SIG-M5 treated with dmso at 0.1 percent for 504 hours (cell line): ENCODE data around the gene PER3.

Experiments used
- DNase-seq: peaks from one replicate; lab custom pipeline; 2025; ENCODE audit not compliant: unreplicated experiment; lab: John Stamatoyannopoulos, UW

PER3 gene

GRCh38 chr1:7783826-7784491, at the start of gene PER3:
Gene PER3, plus strand, starts transcription at chr1:7784291. Its CDS starts 587 bp downstream, at chr1:7784878.
- peak; percentile 77 for DNase-seq

- DNase-seq: no peak
Measured at GRCh38 chr1:7738044-7738443, 46.0 kb upstream of the PER3 start.

- DNase-seq: no peak
Measured at GRCh38 chr1:7743346-7743745, 40.7 kb upstream of the PER3 start.

- DNase-seq: no peak
Measured at GRCh38 chr1:7744882-7745281, 39.2 kb upstream of the PER3 start.

GRCh38 chr1:7745783-7746182, 38.3 kb upstream of the PER3 start:
- DNase-seq: no peak

- no peak for DNase-seq
Measured at GRCh38 chr1:7747605-7748004, 36.5 kb upstream of the PER3 start.

GRCh38 chr1:7749126-7749525, 35.0 kb upstream of the PER3 start:
- no peak for DNase-seq

GRCh38 chr1:7751174-7751573, 32.9 kb upstream of the PER3 start:
- no peak for DNase-seq

- peak; percentile 46 for DNase-seq
Measured at GRCh38 chr1:7752512-7753417, 31.3 kb upstream of the PER3 start.

GRCh38 chr1:7753641-7754040, 30.4 kb upstream of the PER3 start:
- DNase-seq: no peak

- DNase-seq: no peak
Measured at GRCh38 chr1:7754234-7754633, 29.9 kb upstream of the PER3 start.

GRCh38 chr1:7755448-7755847, 28.6 kb upstream of the PER3 start:
- DNase-seq: peak; percentile 40

- DNase-seq: no peak
Measured at GRCh38 chr1:7760245-7760644, 23.8 kb upstream of the PER3 start.

- DNase-seq: no peak
Measured at GRCh38 chr1:7761103-7761502, 23.0 kb upstream of the PER3 start.

GRCh38 chr1:7767176-7767575, 16.9 kb upstream of the PER3 start:
- no peak for DNase-seq

GRCh38 chr1:7768583-7768982, 15.5 kb upstream of the PER3 start:
- no peak for DNase-seq

- DNase-seq: no peak
Measured at GRCh38 chr1:7769673-7770412, 14.2 kb upstream of the PER3 start.

- no peak for DNase-seq
Measured at GRCh38 chr1:7770669-7770996, 13.5 kb upstream of the PER3 start.

GRCh38 chr1:7770997-7771822, 12.9 kb upstream of the PER3 start, which contains the start of gene VAMP3:
Gene VAMP3, plus strand, starts transcription at chr1:7771296. Its CDS starts 88 bp downstream, at chr1:7771384.
- DNase-seq: peak; percentile 67

- DNase-seq: no peak
Measured at GRCh38 chr1:7771823-7772299, 12.2 kb upstream of the PER3 start.

GRCh38 chr1:7777591-7777990, 6.5 kb upstream of the PER3 start:
- DNase-seq: no peak
